CD4-positive, alpha-beta memory T cell (primary cell): ENCODE results near the gene ZDHHC16. TPM values are rescaled to one million over a fixed set of nuclear protein-coding genes. Genes with fewer than 3 reads are reported as not detected.

Experiments
- CTCF ChIA-PET: fragments of 350-600 bp; sonication (Branson Sonifier 250); formaldehyde crosslinking; loops from one replicate; lab custom pipeline; 2021; ENCODE audit warnings: inconsistent platforms; ENCODE audit not compliant: partially characterized antibody; lab: Charles Lee
- POLR2A ChIA-PET: fragments of 350-600 bp; sonication (Branson Sonifier 250); formaldehyde crosslinking; loops from one replicate; lab custom pipeline; 2021; ENCODE audit not compliant: partially characterized antibody; lab: Charles Lee
- DNase-seq, 5 donors: peaks; one replicate each; pipeline versions ENCODE4 v3.0.0 to v3.0.0-alpha.2; 2020 to 2022; ENCODE audit warnings: mixed read lengths in 1 of 5
- H3K27ac ChIP-seq: one replicate; pipeline ENCODE4 v1.7.0; 2013; ENCODE audit warnings: low read depth, low read length
- H3K27me3 ChIP-seq: 2 replicates; pipeline ENCODE4 v1.7.0; 2013; ENCODE audit warnings: mild to moderate bottlenecking, low read length, moderate library complexity; ENCODE audit not compliant: insufficient read depth
- H3K36me3 ChIP-seq: 2 replicates; pipeline ENCODE4 v1.7.0; 2013; ENCODE audit warnings: mild to moderate bottlenecking, low read length, moderate library complexity; ENCODE audit not compliant: insufficient read depth
- H3K4me1 ChIP-seq: 2 replicates; pipeline ENCODE4 v1.7.0; 2013; ENCODE audit warnings: mild to moderate bottlenecking, low read length, moderate library complexity; ENCODE audit not compliant: insufficient read depth
- H3K4me3 ChIP-seq, 2 donors: one replicate each; pipeline ENCODE4 v1.7.0; 2013; ENCODE audit warnings: low read length in 2 of 2, mild to moderate bottlenecking in 1 of 2
- H3K9me3 ChIP-seq, 2 donors: one replicate each; pipeline ENCODE4 v1.7.0; 2013; ENCODE audit warnings: low read length in 2 of 2, control low read depth in 1 of 2; ENCODE audit not compliant: control insufficient read depth in 1 of 2
- H3K27ac Mint-ChIP-seq, 7 donors: one replicate each; pipeline ENCODE4 v1.8.0; 2020 to 2021; ENCODE audit warnings: mixed read lengths in 7 of 7, mild to moderate bottlenecking in 6 of 7, inconsistent platforms in 3 of 7, moderate library complexity in 3 of 7
- H3K27me3 Mint-ChIP-seq, 2 donors: one replicate each; pipeline ENCODE4 v1.8.0; 2020 to 2021; ENCODE audit warnings: mixed read lengths in 2 of 2
- H3K36me3 Mint-ChIP-seq, 2 donors: one replicate each; pipeline ENCODE4 v1.8.0; 2020 to 2021; ENCODE audit warnings: mixed read lengths in 2 of 2, inconsistent platforms in 1 of 2, mild to moderate bottlenecking in 1 of 2
- H3K4me1 Mint-ChIP-seq, 4 donors: one replicate each; pipeline ENCODE4 v1.8.0; 2020 to 2021; ENCODE audit warnings: mixed read lengths in 4 of 4, mild to moderate bottlenecking in 1 of 4
- H3K4me3 Mint-ChIP-seq, 8 donors: one replicate each; pipeline ENCODE4 v1.8.0; 2020 to 2021; ENCODE audit warnings: mixed read lengths in 8 of 8, mild to moderate bottlenecking in 7 of 8, moderate library complexity in 6 of 8, inconsistent platforms in 3 of 8
- H3K9me3 Mint-ChIP-seq, 8 donors: one replicate each; pipeline ENCODE4 v1.8.0; 2020 to 2021; ENCODE audit warnings: mixed read lengths in 8 of 8, mild to moderate bottlenecking in 5 of 8, inconsistent platforms in 3 of 8, moderate library complexity in 1 of 8
- intact Hi-C: fragments of 100-400 bp; cut with micrococcal nuclease; formaldehyde crosslinking; loops from one replicate; pipeline ENCODE4 v1.15.1; 2023
- polyA plus RNA-seq, 2 donors: library from polyadenylated mRNA; unstranded; fragments of 300-500 nt; fragmentation: Illumina TruSeq; gene quantifications; one replicate each; pipeline ENCODE4 v1.2.3, GENCODE V29; 2021
- total RNA-seq, 2 experiments: library from RNA; stranded (reverse); gene quantifications; one replicate each; pipeline ENCODE4 v1.2.3, GENCODE V29; 2021

Gene ZDHHC16
- total and polyA plus RNA-seq, 4 experiments from 2014 or later = 29.6 to 52.1 (median 31.8) TPM

DNA sequence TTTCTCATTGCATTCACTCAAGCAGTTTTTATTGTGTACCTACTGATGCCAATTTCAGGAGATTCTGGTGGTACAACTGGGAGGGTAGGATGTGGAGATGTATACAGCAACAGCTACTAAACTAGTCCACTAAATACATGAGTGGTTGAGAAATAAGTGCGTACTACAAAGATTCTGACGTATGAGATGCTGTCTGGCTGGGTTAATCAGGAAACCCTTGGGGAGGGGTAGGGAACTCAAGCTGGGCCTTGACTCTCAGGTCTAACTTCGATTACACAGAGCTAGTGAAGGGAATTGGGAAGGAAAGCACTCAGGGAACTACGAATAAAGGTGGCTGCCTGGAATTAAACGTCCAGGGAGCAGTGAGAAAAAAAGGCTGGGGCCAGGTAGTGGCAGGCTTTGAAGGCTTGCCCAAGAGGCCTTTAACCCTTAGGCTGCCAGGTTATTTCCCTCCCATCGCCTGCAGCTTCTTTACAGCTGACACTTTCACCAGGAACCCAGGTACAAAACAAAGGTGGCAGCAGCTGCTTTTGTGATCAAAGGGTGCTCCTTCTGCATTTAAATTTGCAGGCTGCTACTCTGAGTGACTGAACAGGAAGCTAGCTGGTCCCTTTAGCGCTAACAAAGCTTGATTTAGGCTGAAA is 49.0 kb downstream of the ZDHHC16 start:
- Histone ChIP-seq H3K27ac (peak overlapping the region; percentile 19), H3K4me1 (peaks cover 60% of the 10 kb centered on the region)
- POLR2A ChIA-PET = interaction anchor here (0.8 kb wide), 1 partner anchor 94 kb away, joined by 3 read pairs; the partner anchor contains the start of gene RRP12

DNA sequence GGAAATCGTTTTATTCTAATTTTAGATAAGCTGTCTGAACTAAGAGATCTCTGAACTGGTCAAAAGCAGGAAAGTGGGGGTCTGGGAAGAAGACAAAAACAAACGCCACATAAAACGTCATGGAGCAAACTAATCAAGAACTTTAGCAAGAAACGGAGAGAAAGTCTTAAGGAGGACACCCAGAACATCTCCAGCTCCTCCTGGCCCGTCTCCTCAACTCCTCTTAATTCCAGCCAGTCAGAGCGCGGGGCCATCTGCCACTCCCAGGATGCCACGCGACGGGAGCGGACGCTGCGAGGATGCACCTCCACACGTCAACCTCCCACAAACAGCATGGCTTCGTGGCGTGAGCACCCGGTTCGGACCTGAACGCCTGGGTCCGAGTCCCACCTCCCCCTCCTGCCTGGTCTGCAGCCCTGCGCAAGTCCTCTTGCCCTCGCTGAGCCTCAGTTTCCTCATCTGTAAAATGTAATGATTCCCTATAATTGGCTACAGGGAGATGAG is 51.6 kb downstream of the ZDHHC16 start:
- Histone ChIP-seq H3K4me3 (peak overlapping the region; percentile 86 to 97), H3K9me3 (no peaks in the 10 kb centered on the region), H3K27ac (peak overlapping the region; percentile 85), H3K36me3 (no peaks in the 10 kb centered on the region), H3K4me1 (peaks cover 48% of the 10 kb centered on the region), H3K27me3 (no peaks in the 10 kb centered on the region)
- peaks cover 7 to 8% of the 10 kb centered on the region in 2 donors for H3K27me3 Mint-ChIP-seq
- intact Hi-C loops = loop anchor here (1.0 to 2.0 kb wide), 12 partner anchors 34 to 205 kb away; partner anchors contain the start of genes ARHGAP19, AVPI1, EXOSC1 and FRAT1
- peak; percentile 50 to 77 (median 60) for DNase-seq
- H3K36me3 Mint-ChIP-seq = peaks cover 0 to 22% of the 10 kb centered on the region in 2 donors
- H3K27ac Mint-ChIP-seq = peak overlapping the region; percentile 96 to 99 (median 97)
- H3K9me3 Mint-ChIP-seq = no peaks in the 10 kb centered on the region
- ChIA-PET CTCF (no interaction called here), POLR2A (interaction anchor here (0.8 kb wide), 1 partner anchor 70 kb away, joined by 3 read pairs; no protein-coding TSS in a partner anchor)
- peaks cover 29 to 54% (median 44%) of the 10 kb centered on the region in 4 donors for H3K4me1 Mint-ChIP-seq
- peak overlapping the region; percentile 96 to 100 (median 98) for H3K4me3 Mint-ChIP-seq

More for the DNA sequence above, 49.0 kb downstream of the ZDHHC16 start:
- DNase-seq = peak; percentile 21 to 62 (median 31)
- H3K4me3 ChIP-seq = no peak overlapping the region
- peaks cover 0 to 27% of the 10 kb centered on the region in 2 donors for H3K36me3 Mint-ChIP-seq
- peaks cover 2% of the 10 kb centered on the region in 2 donors for H3K27me3 Mint-ChIP-seq
- intact Hi-C loops = no loop called here
- H3K4me1 Mint-ChIP-seq = peaks cover 34 to 59% (median 46%) of the 10 kb centered on the region in 4 donors
- no peaks in the 10 kb centered on the region for H3K27me3 ChIP-seq
- no peaks in the 10 kb centered on the region for H3K36me3 ChIP-seq
- peak overlapping the region in 7 of 8 donors; percentile 47 to 82 (median 61) for H3K4me3 Mint-ChIP-seq
- H3K27ac Mint-ChIP-seq = peak overlapping the region; percentile 79 to 93 (median 90)
- no peaks in the 10 kb centered on the region for H3K9me3 Mint-ChIP-seq
- no peaks in the 10 kb centered on the region for H3K9me3 ChIP-seq
- CTCF ChIA-PET = interaction anchor here (0.6 to 1.3 kb wide), 3 partner anchors 30 to 211 kb away, joined by 3 to 4 read pairs (median 3); no protein-coding TSS in a partner anchor

DNA sequence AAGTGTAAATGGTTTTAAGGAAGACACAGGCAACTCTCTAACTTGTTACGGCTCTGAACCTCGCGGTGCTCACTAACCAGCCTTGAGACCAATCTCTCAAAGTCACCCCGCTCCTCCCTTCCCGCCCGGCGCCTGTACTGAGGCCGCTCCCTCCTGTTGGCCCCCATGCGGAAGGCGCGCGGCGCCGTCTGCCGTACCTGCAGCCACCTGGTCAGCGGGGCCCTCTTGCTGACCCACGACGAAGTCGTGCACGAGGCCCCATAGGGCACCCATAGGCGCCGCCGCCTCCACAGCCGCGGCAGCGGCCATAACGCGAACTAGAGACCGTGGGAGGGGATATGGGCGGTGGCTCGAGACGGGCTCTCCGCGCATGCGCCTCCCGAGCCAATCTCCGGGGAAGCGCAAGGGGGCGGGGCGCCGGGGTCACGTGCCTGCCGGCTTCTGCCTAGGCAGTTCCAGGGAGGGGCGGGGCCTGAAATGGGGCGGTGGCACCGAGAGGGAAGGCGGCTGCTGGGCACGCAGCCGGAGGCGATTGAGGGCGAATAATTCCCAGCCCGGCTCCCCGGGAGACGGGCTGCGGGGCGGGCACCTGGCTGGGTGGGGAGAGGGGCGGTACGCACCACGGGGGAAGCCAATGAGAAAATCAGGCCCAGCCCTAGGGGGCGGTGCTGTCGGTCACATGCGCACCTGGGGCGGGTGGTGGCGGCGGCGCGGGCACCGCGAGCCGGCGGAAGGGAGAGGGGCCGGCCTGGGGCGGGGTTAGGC is 52.3 kb downstream of the ZDHHC16 start, which contains the start of gene MMS19:
Gene MMS19, minus strand, starts transcription at position 347 of the 765 bp plus-strand sequence. Its CDS starts 38 bp downstream, at position 309.
- peaks cover 7 to 8% of the 10 kb centered on the region in 2 donors for H3K27me3 Mint-ChIP-seq
- Histone ChIP-seq H3K27ac (peak within 1 kb of the TSS; percentile 85), H3K4me1 (peaks cover 48% of the 10 kb centered on the region), H3K36me3 (no peaks in the 10 kb centered on the region), H3K4me3 (peak within 1 kb of the TSS; percentile 86 to 97), H3K27me3 (peaks cover under 1% of the 10 kb centered on the region), H3K9me3 (no peaks in the 10 kb centered on the region)
- ChIA-PET POLR2A (interaction anchor here (0.6 to 1.7 kb wide), 6 partner anchors 32 to 97 kb away, joined by 3 to 10 read pairs (median 3); partner anchors contain the start of gene RRP12), CTCF (no interaction called here)
- peak; percentile 99 to 100 (median 99) for DNase-seq
- H3K27ac Mint-ChIP-seq = peak within 1 kb of the TSS; percentile 96 to 99 (median 97)
- intact Hi-C loops = loop anchor here (1.0 to 2.0 kb wide), 12 partner anchors 35 to 206 kb away; partner anchors contain the start of genes ARHGAP19, AVPI1, EXOSC1 and FRAT1
- H3K36me3 Mint-ChIP-seq = peaks cover 0 to 20% of the 10 kb centered on the region in 2 donors
- peaks cover 0 to 2% (median 0%) of the 10 kb centered on the region in 8 donors for H3K9me3 Mint-ChIP-seq
- peaks cover 28 to 54% (median 44%) of the 10 kb centered on the region in 4 donors for H3K4me1 Mint-ChIP-seq
- peak within 1 kb of the TSS; percentile 96 to 100 (median 98) for H3K4me3 Mint-ChIP-seq

DNA sequence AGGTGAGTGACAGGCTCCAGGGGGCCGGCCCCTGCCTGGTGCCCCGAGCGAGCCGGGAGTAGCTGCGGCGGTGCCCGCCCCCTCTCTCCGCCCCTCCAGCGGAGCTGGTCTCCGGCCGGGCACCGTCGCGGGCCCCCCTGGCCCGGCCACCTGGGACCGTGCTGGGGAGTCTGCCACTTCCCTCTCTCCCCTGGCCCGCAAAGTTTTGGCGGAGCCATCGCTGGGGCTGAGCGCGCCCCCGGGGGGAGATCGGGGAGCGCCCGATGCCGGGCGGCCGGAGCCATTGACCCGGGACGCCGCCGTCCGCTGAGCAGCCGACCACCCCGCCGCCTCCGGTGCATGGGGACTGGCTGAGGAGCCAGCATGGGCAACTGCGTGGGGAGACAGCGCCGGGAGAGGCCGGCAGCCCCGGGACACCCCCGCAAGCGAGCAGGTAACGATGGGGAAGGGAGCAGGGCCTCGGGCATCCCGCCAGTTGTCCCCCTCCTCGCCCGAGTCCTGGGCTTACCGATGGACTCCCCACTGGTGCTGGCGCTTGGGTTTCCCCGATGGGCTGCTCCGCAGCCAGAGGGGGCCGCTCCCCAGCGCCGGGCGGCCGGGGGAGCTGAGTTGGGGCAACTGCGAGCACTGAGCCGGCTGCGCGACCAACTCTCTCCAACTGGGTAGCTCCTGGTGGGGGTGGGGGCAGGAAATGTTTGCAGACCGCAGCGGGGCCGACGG is 53.0 kb downstream of the ZDHHC16 start, which contains the start of gene UBTD1:
Gene UBTD1, plus strand, starts transcription at position 84 of the 720 bp plus-strand sequence. Its CDS starts 280 bp downstream, at position 364.
- Histone ChIP-seq H3K9me3 (no peaks in the 10 kb centered on the region), H3K4me3 (peak within 1 kb of the TSS; percentile 86 to 97), H3K27me3 (peaks cover 3% of the 10 kb centered on the region), H3K4me1 (peaks cover 47% of the 10 kb centered on the region), H3K36me3 (no peaks in the 10 kb centered on the region), H3K27ac (peak within 1 kb of the TSS; percentile 85)
- Mint-ChIP-seq H3K4me3 (peak within 1 kb of the TSS; percentile 96 to 100 (median 98)), H3K27ac (peak within 1 kb of the TSS; percentile 96 to 99 (median 97)), H3K4me1 (peaks cover 27 to 49% (median 40%) of the 10 kb centered on the region in 4 donors), H3K9me3 (peaks cover 0 to 2% (median 0%) of the 10 kb centered on the region in 8 donors), H3K36me3 (peaks cover 0 to 19% of the 10 kb centered on the region in 2 donors), H3K27me3 (peaks cover 7 to 8% of the 10 kb centered on the region in 2 donors)
- CTCF ChIA-PET = interaction anchor here (0.7 to 1.7 kb wide), 4 partner anchors 35 to 80 kb away, joined by 3 to 5 read pairs (median 4); no protein-coding TSS in a partner anchor
- POLR2A ChIA-PET = interaction anchor here (0.6 to 1.7 kb wide), 9 partner anchors 9 to 180 kb away, joined by 3 to 10 read pairs (median 3); partner anchors contain the start of genes FRAT1 and RRP12
- peak in 2 of 5 donors; percentile 27 to 51 for DNase-seq
- intact Hi-C loops = loop anchor here (1.0 to 2.0 kb wide), 12 partner anchors 36 to 207 kb away; partner anchors contain the start of genes ARHGAP19, AVPI1, EXOSC1 and FRAT1

DNA sequence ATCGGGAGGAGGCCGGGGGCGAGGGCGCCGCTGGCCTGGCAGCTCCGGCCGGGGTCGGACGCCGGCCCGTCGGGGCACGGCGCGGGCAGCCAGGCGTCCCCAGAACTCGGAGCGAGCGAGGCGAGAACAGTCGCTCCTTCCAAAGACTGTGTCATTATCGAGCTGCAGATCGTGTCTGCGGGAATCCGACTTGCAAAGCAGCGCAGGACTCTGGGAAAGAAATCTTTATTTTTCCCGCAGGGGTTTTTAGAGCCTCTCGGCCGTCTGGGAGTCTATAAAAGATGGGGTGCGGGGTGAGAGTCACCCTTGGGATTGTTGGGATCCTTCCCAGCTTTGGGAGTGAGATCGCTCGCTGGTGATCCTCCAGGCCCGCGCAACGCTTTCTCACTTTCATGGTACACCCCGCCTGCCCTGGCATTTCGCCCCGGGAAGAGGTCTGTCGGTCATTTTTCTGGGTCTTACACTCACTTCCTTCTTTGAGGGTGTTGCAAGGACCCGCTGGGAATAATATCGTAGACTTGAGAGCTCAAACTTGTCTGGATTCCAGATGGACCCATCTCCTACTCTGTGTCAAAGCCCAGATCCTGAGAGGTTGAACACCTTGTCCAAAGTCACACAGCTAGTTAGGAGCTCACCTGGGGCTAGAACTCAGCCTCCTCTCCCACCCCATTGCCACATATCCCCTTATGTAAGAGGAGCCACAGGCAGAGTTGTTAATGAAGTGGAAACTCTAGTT is 53.8 kb downstream of the ZDHHC16 start:
- Mint-ChIP-seq H3K27ac (peak overlapping the region in 2 of 7 donors; percentile 24 to 80), H3K4me3 (peak overlapping the region; percentile 63 to 82 (median 71)), H3K36me3 (peaks cover 0 to 13% of the 10 kb centered on the region in 2 donors), H3K9me3 (peaks cover 0 to 2% (median 0%) of the 10 kb centered on the region in 8 donors), H3K4me1 (peaks cover 20 to 41% (median 33%) of the 10 kb centered on the region in 4 donors), H3K27me3 (peaks cover 7 to 8% of the 10 kb centered on the region in 2 donors)
- intact Hi-C loops = loop anchor here (2.0 kb wide), 1 partner anchor 187 kb away; the partner anchor contains the start of gene AVPI1
- H3K4me1 ChIP-seq = peaks cover 39% of the 10 kb centered on the region
- peak overlapping the region; percentile 15 to 86 for H3K4me3 ChIP-seq
- H3K27ac ChIP-seq = peak overlapping the region; percentile 85
- H3K9me3 ChIP-seq = no peaks in the 10 kb centered on the region
- DNase-seq = peak in 2 of 5 donors; percentile 3 to 13
- ChIA-PET CTCF (interaction anchor here (0.7 to 1.7 kb wide), 5 partner anchors 22 to 81 kb away, joined by 3 to 5 read pairs (median 3); no protein-coding TSS in a partner anchor), POLR2A (interaction anchor here (0.8 to 1.7 kb wide), 7 partner anchors 10 to 181 kb away, joined by 3 to 10 read pairs (median 3); partner anchors contain the start of genes FRAT1 and RRP12)
- H3K36me3 ChIP-seq = no peaks in the 10 kb centered on the region
- peaks cover 3% of the 10 kb centered on the region for H3K27me3 ChIP-seq
